ENCODE results near the gene SESN1. TPM values are rescaled to one million over a fixed set of nuclear protein-coding genes. Genes with fewer than 3 reads are reported as not detected.

Gene SESN1
- total and polyA plus RNA-seq, 9 of the 15 experiments (the other 6 are each of a cell fraction or from before 2014, with no cell fraction given) = 3.1 to 13.0 (median 7.4) TPM

- TF ChIP-seq ZNF395 (CRISPR knock-in tag; IDR thresholded peaks at IDR 0.05) (no peak), PML (IDR thresholded peaks at IDR 0.05; ENCODE audit: low read length) (peak; percentile 57), HMGXB4 (CRISPR knock-in tag; IDR thresholded peaks at IDR 0.05) (no peak), NFYB (IDR thresholded peaks at IDR 0.05; ENCODE audit: extremely low read depth, insufficient read length) (no peak), MEIS2 (IDR thresholded peaks at IDR 0.05; ENCODE audit: partially characterized antibody) (peak; percentile 20), ZNF518B (CRISPR knock-in tag; IDR thresholded peaks at IDR 0.05) (no peak), EP400 (IDR thresholded peaks at IDR 0.05) (no peak), KDM1A (IDR thresholded peaks at IDR 0.05) (peak; percentile 71 to 75), ZNF175 (CRISPR knock-in tag; IDR thresholded peaks at IDR 0.05; ENCODE audit: low read depth) (no peak), HDAC1 (IDR thresholded peaks at IDR 0.05) (peak in 1 of 2 experiments; percentile 53; a peak in 1 of 4 replicates), TCF3 (CRISPR knock-in tag; IDR thresholded peaks at IDR 0.05) (peak; percentile 87), ZBTB1 (CRISPR knock-in tag; IDR thresholded peaks at IDR 0.05; ENCODE audit: borderline replicate concordance, low read depth) (no peak), TAL1 (IDR thresholded peaks at IDR 0.05) (peak; percentile 79), CHAMP1 (IDR thresholded peaks at IDR 0.05) (no peak), MECOM (CRISPR knock-in tag; IDR thresholded peaks at IDR 0.05) (no peak), TRIM24 (IDR thresholded peaks at IDR 0.05) (peak; percentile 28 to 63; a peak in 2 of 4 replicates), CTBP1 (IDR thresholded peaks at IDR 0.05; ENCODE audit: borderline replicate concordance) (peak; percentile 36; the same call in 1 of the 2 replicates), CREM (IDR thresholded peaks at IDR 0.05; ENCODE audit: low read depth) (no peak), HNRNPK (IDR thresholded peaks at IDR 0.05; ENCODE audit: low read depth, low read length, poor library complexity, severe bottlenecking) (no peak)
Measured at GRCh38 chr6:109045493-109045892, 49.2 kb downstream of the SESN1 start (continued).
